HG03159 (cell line): ENCODE results near the gene BCL2L12.
A peak's percentile ranks its signal among the peaks of the same experiment; 100 is the strongest.

Experiments used
- ATAC-seq: cut with Tn5 transposase; IDR thresholded peaks from one replicate; pipeline ENCODE4 v1.9.1; 2021; ENCODE audit warnings: mild to moderate bottlenecking, moderate library complexity; ENCODE audit not compliant: unreplicated experiment

BCL2L12 gene

DNA sequence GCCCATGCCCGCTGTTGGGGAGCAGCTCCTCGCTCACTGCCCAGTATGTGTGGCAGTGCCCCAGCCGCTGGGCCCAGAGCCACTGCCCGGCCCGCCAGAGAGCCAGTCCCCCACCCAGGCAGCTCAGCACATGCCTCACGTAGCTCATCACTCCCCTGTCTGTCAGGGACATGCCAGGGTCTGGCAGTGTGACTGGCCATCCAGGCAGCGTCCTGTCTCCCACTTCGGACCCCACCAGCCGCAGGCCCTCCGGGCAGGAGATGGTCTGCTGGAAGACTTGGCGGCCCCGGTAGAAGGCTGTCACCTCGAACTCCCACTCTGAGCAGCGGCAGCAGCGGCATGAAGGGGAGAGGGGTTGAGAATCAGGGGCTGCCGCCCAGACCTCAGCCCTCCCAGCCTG is 3.7 kb upstream of the BCL2L12 start:
- ATAC-seq, result no peak

DNA sequence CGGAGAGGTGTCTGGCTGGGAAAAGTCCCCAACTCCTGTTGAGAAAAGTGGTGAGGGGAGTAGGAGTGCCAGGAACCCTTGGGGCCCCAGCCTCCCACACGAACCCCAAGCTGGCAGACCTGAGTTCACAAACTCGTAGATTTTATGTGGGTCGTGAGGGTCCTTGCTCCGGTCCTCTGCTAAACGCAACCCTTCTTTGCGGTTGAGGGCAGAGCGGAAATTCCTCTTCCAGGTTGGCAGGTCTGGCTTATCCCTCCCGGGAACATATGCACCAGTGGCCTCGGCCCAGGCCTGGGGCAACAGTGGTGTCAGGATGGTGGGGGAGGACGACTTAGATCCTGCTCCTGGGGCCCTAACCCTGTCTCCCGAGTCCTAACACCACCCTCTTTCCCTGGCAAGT is 2.5 kb upstream of the BCL2L12 start:
- no peak for ATAC-seq

DNA sequence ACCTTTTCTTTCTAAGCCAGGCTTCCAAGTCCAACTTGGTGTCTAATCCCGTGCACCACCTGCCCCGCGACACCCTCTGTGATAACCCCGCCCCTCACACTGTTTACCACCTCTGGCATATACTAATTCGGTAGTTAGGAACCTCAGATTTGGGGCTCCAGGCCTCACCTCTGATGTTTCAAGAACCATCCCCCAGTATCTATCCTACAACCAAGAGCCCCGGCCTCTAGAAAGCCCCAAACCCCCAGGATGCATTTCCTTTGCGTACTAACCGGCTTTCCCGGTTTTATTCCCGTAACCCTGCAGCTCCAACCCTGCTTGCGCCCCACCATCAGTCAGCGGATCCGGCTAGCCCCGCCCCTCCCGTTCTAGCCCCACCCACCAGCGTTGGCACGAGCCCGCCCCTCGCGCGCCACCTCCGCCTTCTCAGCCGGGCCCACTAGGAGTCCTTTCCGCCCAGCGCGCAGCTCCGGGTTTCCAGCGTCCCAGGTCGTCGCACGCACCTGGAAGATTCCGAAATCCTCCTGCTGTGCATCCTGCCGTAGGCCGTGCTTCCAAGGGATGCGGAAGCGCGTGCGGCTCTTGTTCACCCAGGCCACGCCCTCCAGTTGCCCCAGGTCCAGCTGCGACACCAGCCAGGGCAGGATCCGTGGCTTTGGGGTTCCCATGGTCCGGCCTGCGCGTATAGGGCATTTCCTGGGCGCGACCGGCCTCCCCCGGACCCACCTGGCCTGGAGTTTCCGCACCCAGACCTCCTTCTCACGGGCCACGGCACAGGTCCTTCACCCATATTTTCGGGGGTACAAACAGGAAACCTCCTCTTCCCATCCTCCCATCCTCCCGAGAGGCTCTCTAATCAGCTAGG is 1.3 kb upstream of the BCL2L12 start:
- no peak for ATAC-seq

DNA sequence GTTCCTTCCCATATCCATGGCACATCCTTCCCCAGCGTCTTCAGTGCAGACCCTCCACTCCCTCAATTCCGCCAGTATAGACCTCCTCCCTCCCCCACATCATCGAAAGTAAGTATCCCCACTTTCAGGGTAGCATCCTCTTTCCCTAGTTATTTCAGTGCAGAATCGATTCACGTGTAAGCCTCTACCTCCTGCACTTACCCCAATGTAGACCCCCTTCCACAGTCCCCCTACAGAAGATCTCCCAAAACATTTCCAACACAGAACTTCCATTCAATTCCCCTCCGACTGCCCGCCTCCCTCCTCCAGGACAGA is 740 bp upstream of the BCL2L12 start:
- ATAC-seq, result no peak

DNA sequence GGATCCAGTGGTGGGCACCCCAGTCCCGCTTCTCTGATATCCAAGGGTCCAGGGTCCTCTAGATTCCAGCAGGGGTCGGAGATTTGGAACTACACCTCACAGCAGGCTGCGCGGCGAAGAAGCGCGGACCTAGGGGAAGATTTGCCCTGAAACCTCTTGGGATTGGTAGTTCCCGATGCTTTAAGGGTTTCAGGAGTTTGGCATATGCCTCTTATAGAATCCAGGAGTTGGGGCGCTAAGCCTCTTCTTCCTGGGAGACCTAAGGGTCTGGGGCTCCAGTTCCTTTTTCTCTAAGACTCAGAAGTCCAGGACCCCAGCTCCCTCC is 349 bp downstream of the BCL2L12 start:
- no peak for ATAC-seq

DNA sequence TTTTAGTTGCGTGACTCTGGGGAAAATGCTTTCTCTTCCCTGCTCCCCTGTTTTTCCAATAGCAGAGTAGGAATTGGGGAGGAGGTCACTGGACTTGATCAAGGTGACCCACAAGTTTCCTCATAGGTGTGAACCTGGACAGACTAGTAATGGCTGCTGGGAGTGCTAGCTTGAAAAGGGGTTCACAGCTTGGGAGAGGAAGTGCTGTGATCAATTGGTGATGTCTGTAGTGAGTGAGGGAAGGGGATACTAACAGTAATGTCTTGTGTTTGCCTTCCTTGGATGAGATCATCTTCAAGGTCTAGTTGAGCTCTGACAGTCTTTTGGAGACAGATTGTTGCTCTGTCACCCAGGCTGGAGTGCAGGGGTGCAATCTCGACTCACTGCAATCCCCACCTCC is 1.7 kb downstream of the BCL2L12 start:
- no peak for ATAC-seq

DNA sequence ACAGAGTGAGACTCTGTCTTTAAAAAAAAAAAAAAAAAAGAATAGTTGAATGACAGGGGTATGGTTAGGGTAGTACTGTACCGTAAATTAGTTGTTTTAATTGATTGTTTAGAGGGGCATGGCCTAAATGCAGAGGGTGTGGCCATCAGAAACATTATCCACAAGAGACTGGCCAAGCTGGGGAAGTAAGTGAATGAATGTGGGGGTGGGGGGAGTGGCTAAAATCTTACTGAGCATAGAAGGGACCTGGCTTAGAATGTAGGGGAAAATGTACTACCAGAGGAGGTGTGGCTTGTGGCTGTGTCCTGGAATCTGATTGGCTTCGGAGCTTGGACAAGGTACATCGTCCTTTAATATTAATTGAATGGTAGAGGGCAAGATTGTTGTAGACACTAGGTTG is 3.8 kb downstream of the BCL2L12 start:
- ATAC-seq, result no peak

DNA sequence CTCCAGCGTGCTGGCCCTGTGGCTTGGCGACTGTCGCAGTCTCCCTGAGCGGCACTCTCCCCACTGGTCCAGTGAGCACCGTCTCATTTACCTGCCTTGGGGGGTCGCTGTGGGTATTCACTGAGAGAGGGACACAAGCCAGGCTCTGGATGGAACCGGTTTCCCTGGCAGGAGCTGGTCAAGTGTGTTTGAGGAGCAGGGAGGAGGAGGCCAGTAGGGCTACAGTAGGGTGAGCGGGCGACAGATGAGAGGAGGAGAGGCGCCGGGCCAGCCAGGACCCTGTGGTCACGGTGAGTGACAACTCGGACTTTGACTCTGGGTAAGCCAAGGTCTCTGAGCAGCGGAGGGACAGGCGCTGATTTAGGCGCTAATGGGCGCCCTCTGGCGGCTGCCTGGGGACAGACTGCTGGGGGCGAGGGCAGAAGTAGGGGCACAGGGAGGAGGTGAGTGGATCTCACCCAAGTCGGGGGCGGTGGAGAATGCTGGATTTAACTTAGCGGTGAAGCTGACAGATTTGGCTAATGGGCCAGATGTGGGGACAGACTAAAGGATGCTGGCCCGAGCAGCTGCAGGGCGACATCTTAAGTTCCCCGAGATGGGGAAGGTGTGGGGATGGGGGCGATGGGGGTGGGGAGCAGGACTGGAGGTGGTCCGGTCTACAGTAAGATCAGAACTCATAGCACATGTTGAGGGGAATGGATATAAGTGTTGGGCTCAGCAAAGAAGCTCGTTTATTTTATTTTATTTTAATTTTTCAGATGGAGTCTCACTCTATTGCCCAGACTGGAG is 6.6 kb downstream of the BCL2L12 start:
- no peak for ATAC-seq

DNA sequence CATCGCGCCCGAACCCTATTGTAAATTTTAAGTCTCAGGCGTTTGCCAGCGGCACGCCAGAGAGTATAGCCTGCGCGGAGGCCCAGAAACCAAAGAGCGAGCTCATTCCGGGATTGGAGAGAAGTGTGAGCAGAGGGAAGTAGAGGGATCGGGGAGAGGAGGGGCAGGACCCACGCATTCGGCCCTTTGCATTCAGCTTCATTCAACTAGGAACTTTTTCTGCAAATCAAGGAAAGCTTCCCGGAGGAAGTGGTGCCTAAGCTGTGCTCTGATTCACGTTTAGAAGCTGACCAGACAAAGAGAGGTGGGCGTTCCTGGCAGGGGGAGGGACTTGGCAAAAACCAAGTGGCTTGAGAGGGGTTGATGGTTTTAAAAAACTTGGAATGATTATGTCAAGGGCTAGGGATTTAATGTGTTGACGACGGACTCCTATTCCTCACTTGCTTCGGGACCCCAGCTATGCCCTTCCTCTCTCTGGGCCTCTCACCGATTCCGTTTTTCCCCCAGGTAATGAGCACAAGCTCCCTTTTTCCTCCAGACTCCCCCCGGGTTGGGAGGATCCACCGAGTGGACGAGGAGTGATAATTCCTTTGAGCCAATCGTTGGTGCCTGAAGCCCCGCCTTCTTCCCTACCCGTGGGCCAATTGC is 10.5 kb downstream of the BCL2L12 start:
- peak; percentile 28 for ATAC-seq

DNA sequence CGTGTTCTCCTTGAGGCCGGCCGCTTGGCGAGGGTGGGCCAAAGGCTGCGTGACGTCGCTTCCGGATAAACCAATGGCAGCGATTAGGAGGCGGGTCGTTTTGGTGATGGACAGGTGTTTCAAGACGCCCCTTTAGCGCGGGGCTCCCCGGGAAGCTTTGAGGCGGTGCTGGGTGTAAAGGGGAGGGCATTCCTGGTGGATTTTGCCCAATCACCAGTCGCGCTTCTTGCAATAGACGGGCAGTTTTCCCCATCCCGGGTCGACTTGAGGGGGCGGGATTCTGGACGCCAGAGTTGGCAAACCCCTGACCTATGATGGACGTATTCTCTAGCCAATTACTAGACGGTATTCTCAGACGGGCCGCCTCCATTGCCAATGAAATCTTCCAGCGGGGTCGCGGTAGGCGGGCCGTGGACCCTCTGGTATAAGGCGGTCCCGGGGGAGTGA is 11.1 kb downstream of the BCL2L12 start:
- ATAC-seq, result peak; percentile 68

DNA sequence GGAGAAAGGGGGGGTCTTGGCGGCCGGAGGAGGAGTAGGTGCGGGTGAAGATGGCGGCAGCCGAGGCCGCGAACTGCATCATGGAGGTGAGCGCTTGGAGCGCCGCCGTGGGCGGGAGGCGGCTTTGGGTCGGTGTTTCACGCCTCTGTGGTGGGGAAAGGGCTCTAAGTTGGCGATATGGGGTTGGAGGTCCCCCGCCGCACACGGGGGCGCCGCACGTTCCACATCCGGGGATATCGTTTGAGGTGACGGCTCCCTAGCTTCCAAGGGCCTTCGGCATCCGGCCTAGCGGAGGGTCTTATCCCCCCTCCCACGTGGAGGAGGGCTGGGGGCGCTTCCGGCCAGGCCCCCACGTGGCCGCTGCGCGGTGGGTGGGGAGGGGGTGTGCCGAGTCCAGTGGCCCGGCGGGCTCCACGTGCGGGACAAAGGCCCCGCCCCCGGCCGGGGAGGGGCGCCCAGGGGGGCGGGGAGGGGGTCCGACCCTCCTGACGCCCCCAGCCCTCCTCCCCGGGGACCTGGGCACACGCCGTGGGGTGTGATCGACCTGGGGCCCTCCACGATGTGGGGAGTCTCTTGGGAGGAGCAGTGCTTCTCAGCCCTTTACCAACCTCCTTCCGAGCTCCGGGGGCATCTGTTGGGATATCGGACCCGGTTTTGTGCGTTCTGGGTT is 11.6 kb downstream of the BCL2L12 start, which contains the start of gene PRMT1:
Gene PRMT1, plus strand, starts transcription at position 41 of the 670 bp plus-strand sequence. Its CDS starts 10 bp downstream, at position 51.
- ATAC-seq, result no peak

DNA sequence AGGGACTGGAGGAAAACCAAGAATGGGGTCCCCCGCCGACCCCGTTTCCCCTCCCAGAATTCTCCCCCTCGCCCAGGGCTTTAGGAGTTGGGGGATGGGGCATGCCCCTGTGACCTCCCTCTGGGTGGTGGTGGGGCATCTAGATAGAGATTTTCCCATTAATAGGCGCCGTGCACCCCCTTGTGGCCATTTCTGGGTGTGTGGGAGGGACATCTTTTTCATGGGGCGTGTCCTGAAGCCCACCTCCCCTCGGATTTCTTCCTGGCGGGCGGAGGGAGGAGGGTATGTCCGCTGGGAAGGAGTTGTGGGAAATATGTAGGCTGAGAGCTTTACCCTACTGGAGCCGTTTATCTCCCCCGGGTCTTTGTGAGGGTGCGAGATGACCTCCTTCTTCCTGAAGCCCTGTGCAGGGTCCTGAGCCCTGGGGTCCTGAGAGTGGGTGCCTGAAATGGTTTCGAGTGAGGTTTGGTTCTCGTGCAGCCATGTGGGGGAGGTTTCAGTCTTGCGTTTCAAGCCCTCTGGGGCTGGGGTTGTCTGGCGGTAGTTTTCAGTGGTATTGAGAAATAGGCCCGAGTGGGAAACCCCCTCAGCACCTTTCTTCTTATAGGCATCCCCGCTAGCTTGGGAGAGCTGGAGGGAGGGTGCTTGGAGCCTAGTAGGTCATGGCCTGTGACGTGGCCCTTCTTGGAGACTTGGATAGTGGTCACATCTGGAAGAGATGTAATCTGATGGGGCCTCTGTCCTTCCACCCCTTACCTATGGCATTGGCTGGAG is 12.4 kb downstream of the BCL2L12 start:
- no peak for ATAC-seq

DNA sequence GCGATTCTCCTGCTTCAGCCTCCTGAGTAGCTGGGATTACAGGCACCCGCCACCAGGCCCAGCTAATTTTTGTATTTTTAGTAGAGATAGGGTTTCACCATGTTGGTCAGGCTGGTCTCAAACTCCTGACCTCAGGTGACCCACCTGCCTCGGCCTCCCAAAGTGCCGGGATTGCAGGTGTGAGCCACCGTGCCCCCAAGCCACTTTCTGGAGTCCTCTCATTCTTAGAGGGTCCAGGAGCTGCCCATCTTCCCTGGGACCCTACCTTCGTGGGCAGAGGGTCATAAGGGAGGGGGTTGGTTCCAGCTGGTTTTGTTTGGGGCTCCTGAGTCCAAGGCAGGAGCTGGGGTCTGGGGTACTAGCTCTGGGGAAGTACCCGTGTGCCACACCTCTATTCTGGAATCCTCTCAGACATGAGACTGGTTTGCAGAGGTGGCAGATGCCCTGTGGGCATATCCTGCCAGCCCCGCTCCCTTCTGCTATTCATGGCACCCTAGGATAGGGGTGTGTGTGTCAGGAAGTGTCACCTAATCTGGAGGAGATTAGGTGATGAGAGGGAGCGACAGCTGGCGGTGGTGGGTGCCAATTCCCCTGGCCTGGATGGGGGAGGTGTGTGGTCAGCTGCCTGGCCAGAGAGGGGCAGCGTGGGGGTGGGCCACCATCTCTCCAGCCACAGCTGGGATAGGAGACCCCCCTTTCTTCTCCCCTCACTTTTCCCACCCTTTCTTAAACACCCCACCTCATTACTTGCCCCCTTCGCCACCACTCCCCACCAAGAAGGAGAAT is 13.4 kb downstream of the BCL2L12 start:
- no peak for ATAC-seq

DNA sequence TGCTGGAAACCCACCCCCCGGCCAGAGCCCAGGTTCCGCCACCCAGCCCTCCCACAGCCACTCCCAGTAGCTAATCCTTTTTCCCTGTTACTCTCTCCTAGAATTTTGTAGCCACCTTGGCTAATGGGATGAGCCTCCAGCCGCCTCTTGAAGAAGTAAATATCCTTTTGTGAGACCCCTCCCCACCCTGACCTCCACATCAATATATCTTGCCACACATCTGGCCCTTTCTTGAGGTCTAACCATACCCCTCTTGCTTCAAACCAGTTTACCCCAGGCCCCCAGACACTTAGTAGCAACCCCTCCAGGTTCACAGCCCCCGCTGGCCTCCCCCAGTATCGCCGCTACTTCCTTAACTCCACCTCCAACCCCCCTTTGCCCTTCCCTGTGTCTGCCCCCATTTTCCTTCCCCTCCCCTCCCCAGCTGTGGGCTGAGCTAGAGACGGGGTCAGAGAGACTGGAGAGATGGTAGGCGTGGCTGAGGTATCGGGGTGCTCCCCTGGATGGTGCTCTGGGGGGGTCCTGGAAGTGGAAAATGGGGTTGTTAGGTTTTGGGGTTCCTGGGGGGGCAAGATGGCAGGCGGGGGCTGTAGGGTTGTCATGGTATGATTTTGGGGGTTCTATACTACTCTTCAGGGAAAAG is 14.2 kb downstream of the BCL2L12 start:
- no peak for ATAC-seq

DNA sequence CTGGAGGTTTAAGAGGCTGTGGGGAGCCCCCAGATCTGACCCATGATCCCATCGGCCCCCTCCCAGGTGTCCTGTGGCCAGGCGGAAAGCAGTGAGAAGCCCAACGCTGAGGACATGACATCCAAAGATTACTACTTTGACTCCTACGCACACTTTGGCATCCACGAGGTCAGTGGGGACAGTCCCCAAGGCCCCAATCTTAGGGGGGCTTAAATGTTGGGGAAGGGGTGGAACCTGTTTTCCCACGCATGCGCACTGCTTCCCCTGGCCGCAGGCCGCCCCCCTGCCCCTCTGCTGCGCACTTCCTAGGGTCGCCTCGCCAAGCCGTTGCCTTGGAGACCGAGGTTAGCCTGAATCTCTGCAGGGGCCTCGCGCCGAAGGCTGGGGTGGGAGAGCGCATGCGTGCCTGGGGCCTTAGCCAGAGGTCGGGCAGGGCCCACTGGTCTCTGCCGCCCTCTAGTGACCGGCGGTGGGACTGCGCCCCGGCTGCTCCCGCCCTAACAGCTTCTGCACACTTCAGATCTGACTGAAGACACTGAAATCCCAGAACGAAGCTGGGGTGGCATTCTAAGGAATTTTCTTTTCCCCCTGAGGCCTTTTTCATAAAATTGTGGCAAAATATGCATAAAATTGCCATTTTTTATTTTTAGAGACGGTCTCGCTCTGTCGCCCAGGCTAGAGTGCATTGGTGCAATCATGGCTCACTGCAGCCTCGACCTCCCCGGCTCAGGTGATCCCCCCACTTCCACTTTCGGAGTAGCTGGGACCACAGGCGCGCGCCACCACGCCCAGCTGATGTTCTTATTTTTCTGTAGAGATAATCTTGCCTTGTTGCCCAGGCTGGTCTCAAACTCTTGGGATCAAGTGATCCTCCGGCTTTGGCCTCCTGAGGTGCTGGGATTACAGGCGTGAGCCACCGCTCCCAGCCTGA is 15.0 kb downstream of the BCL2L12 start:
- ATAC-seq, result no peak

DNA sequence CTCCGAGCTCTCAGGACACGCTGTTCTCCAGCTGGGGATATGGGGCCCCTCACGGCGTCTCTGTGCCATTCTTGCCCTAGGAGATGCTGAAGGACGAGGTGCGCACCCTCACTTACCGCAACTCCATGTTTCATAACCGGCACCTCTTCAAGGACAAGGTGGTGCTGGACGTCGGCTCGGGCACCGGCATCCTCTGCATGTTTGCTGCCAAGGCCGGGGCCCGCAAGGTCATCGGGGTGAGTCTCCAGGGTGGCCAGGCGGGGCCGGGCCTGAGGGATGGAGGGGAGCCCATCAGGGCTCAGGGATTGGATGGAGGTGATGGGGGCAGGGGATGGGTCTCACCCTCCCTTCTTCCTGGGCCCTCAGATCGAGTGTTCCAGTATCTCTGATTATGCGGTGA is 16.1 kb downstream of the BCL2L12 start:
- ATAC-seq, result no peak

DNA sequence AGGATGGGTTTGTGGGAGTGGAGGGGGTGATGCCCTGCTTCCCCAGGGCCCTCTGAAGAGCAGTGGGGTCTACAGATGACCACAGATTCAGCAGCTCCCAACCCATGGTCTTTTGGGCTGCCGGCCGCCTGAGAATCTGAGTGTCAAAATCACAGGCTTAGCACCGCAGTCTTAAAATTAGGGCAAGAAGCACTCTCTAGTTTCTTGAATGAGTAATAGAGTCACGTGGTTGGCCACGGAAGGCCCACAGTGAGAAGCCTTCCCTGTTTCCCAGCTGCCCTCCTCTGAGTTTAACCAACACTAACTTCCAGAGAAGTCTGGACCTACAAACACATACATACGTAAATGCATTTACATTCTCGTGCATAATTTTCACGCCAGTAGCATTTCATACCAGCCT is 16.5 kb downstream of the BCL2L12 start:
- no peak for ATAC-seq

DNA sequence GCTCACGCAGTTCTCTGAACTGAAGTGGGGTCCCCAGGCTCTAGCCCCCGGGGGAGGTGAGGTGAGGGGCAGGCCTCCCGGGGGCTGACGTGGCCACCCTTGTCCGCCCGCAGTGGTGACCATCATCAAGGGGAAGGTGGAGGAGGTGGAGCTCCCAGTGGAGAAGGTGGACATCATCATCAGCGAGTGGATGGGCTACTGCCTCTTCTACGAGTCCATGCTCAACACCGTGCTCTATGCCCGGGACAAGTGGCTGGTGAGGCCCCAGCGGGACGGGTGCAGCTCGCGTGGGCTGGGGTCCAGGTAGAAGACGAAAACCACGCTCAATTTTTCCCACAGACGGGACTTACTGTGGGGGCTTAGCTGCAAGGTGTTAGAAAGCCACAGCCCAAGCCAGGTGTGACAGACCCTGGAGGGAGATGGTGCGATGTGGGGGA is 18.1 kb downstream of the BCL2L12 start:
- no peak for ATAC-seq
